NCI-H345 (cell line): Measurements from ENCODE around the gene MPC1.
A peak's percentile ranks its signal among the peaks of the same experiment; 100 is the strongest.
"Not testable (repeated sequence)": the region's sequence is repeated elsewhere in the genome, so short reads cannot be mapped to it uniquely, and the experiment has no call there.

Source experiments
- DNase-seq: peaks from one replicate; lab custom pipeline; 2025; lab: John Stamatoyannopoulos, UW

Gene MPC1

GRCh38 chr6:166344921-166345320 is 37.8 kb downstream of the MPC1 start:
- DNase-seq, result not testable (repeated sequence)

GRCh38 chr6:166344240-166344639 is 38.5 kb downstream of the MPC1 start:
- no peak for DNase-seq

- DNase-seq, result no peak
Measured at GRCh38 chr6:166343150-166343487, 39.6 kb downstream of the MPC1 start.

- peak; percentile 74 for DNase-seq
Measured at GRCh38 chr6:166342349-166343149, 40.2 kb downstream of the MPC1 start, which contains the start of gene SFT2D1. Gene SFT2D1 (minus strand): TSS chr6:166342545. CDS start chr6:166342481, 64 bp downstream.

GRCh38 chr6:166341977-166342348 is 40.8 kb downstream of the MPC1 start:
- no peak for DNase-seq

- DNase-seq, result no peak
Measured at GRCh38 chr6:166341464-166341863, 41.3 kb downstream of the MPC1 start.

- no peak for DNase-seq
Measured at GRCh38 chr6:166338854-166339253, 43.9 kb downstream of the MPC1 start.

- no peak for DNase-seq
Measured at GRCh38 chr6:166336847-166337246, 45.9 kb downstream of the MPC1 start.

GRCh38 chr6:166335378-166336302 is 47.1 kb downstream of the MPC1 start:
- no peak for DNase-seq

- DNase-seq, result no peak
Measured at GRCh38 chr6:166334878-166335277, 47.9 kb downstream of the MPC1 start.

GRCh38 chr6:166333172-166333995 is 49.4 kb downstream of the MPC1 start:
- DNase-seq, result no peak

GRCh38 chr6:166331503-166332415 is 51.0 kb downstream of the MPC1 start:
- no peak for DNase-seq

- no peak for DNase-seq
Measured at GRCh38 chr6:166330612-166331011, 52.1 kb downstream of the MPC1 start.

GRCh38 chr6:166325383-166326042 is 57.2 kb downstream of the MPC1 start:
- no peak for DNase-seq

- no peak for DNase-seq
Measured at GRCh38 chr6:166323395-166323794, 59.3 kb downstream of the MPC1 start.

- DNase-seq, result no peak
Measured at GRCh38 chr6:166318649-166319600, 63.8 kb downstream of the MPC1 start.

- DNase-seq, result no peak
Measured at GRCh38 chr6:166318227-166318626, 64.5 kb downstream of the MPC1 start.

GRCh38 chr6:166317261-166318212 is 65.2 kb downstream of the MPC1 start:
- DNase-seq, result no peak
